ENCODE results near the gene UNC5C. TPM values are rescaled to one million over a fixed set of nuclear protein-coding genes. Genes with fewer than 3 reads are reported as not detected.
A peak's percentile ranks its signal among the peaks of the same experiment; 100 is the strongest.

Gene UNC5C
- total and polyA plus RNA-seq, 8 donors = 0.13 to 14.3 (median 2.0) TPM

DNA sequence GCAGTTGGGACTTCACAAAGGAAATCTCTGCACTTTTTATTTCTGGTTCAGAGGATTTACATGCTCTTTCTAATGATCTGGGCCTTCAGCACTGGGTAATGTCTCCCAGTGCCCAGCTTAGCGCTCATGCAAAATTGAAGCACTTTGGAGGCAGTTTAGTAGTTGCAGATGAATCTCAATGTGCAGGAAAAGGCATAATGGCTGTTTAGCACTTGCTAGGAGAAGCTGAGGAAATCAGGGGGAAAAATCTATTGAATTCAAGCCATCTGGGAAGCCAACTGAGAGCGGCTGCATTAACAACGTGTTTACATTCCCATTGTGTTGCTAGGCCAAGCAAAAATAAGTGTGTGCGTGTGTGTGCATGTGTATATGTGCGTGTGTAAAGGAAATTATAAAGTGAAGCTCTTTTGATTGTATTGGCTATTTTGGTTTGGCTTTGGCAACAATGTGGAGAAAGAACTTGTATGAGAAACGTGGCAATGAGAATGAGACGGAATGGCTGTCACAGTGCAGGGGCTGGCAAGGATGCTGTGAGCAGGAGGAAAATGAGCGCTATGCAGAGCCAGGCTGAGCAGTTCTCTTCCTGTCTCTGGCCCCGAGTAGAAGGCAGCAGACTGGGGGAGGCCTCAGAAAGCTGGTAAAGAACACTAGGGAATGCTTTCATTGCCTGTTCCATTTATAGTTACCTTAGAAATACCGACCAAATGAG, 231.5 kb downstream of the UNC5C start:
- 56 to 72% (median 70%) methylated on average over 10 of the region's 10 CpGs for WGBS, 5 donors
- Histone ChIP-seq H3K4me3 (no peak overlapping the region), H3K4me1 (peaks cover 0 to 9% (median 0%) of the 10 kb centered on the region in 4 donors), H3K27me3 (no peaks in the 10 kb centered on the region), H3K36me3 (no peaks in the 10 kb centered on the region), H3K9me3 (no peaks in the 10 kb centered on the region), H3K27ac (no peak overlapping the region)
- no peak for TF ChIP-seq POLR2AphosphoS5 (IDR thresholded peaks at IDR 0.05)
- TF ChIP-seq, protein P1, sequence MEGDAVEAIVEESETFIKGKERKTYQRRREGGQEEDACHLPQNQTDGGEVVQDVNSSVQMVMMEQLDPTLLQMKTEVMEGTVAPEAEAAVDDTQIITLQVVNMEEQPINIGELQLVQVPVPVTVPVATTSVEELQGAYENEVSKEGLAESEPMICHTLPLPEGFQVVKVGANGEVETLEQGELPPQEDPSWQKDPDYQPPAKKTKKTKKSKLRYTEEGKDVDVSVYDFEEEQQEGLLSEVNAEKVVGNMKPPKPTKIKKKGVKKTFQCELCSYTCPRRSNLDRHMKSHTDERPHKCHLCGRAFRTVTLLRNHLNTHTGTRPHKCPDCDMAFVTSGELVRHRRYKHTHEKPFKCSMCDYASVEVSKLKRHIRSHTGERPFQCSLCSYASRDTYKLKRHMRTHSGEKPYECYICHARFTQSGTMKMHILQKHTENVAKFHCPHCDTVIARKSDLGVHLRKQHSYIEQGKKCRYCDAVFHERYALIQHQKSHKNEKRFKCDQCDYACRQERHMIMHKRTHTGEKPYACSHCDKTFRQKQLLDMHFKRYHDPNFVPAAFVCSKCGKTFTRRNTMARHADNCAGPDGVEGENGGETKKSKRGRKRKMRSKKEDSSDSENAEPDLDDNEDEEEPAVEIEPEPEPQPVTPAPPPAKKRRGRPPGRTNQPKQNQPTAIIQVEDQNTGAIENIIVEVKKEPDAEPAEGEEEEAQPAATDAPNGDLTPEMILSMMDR (IDR thresholded peaks at IDR 0.05) = no peak
- intact Hi-C loops (cut with DNase I; ENCODE audit: low total_unique reads) = no loop called here
- peak in 1 of 2 donors; percentile 20 for DNase-seq

DNA sequence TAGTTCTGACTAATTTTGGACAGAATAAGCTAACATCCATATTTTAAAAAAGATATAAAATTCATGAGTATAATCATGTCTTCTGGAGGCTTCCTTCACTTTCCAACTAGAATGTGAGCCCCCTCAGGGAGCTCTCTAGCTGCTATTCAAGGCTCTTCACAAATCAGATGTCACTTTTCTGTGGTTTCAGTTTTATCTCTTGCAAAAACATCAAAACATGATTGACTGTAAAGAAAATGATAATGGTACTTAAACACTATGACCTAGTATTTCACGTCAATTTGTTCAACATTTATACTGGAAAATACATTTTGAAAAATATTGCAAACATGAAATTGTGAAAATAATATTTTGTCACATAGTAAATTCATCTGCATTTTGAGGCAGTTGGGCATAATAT, 234.2 kb downstream of the UNC5C start:
- Histone ChIP-seq H3K4me3 (no peak overlapping the region), H3K4me1 (peaks cover 0 to 9% (median 0%) of the 10 kb centered on the region in 4 donors), H3K36me3 (no peaks in the 10 kb centered on the region), H3K27me3 (no peaks in the 10 kb centered on the region), H3K9me3 (no peaks in the 10 kb centered on the region), H3K27ac (no peak overlapping the region)
- intact Hi-C loops (cut with DNase I; ENCODE audit: low total_unique reads) = no loop called here
- WGBS, 5 donors = 83 to 89% (median 85%) methylated on average over 1 of the region's 1 CpG
- no peak for DNase-seq
- no peak for TF ChIP-seq EP300 (IDR thresholded peaks at IDR 0.05)
- TF ChIP-seq POLR2AphosphoS5 (IDR thresholded peaks at IDR 0.05) = no peak
- TF ChIP-seq POLR2A (IDR thresholded peaks at IDR 0.05) = no peak
- TF ChIP-seq, protein P1 (IDR thresholded peaks at IDR 0.05) = no peak

DNA sequence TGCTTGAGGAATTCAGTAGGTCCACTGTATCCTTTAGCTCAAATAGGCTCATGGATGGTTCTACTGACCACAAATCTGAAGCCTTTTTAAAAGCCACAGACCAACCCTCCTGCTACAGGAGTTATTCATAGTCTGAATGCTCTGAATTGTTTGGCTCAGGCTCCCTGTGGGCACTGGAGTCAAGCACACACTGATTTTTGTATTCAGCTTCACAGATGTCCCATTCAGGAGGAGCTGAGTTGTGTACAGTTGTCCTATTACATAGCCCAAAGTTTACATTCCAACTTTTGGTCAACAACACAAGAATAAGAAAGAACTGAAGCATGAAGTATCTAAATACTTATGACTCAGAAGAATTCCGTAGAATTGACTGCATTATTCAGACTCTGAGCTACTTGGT, 243.9 kb downstream of the UNC5C start:
- TF ChIP-seq, protein P1 (IDR thresholded peaks at IDR 0.05) = no peak
- no peak for TF ChIP-seq POLR2A (IDR thresholded peaks at IDR 0.05)
- TF ChIP-seq EP300 (IDR thresholded peaks at IDR 0.05) = no peak
- no peak for TF ChIP-seq POLR2AphosphoS5 (IDR thresholded peaks at IDR 0.05)
- intact Hi-C loops (cut with DNase I; ENCODE audit: low total_unique reads) = no loop called here
- Histone ChIP-seq H3K4me1 (no peaks in the 10 kb centered on the region), H3K27me3 (no peaks in the 10 kb centered on the region), H3K36me3 (no peaks in the 10 kb centered on the region), H3K27ac (no peak overlapping the region), H3K9me3 (no peaks in the 10 kb centered on the region), H3K4me3 (no peak overlapping the region)
- WGBS, 5 donors = 26 to 66% (median 47%) methylated on average over 1 of the region's 1 CpG
- no peak for DNase-seq

DNA sequence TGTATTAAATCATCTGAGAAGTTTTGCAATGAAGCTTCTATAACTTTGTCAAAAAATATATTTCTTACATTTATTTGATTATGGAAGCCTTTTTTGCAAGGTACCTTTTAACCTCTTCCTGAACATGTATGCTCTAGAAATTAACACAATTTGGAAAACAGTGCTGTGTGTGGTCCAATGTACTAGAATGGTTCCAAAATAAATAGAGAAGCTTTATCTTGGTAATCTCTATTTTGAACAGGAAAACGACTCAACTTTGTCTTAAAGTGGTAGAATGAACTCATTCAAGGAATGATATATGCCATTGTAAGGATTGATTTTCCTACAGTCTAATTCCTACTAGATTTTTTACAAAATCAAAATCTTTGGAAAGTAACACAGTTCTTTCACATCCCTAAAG, 248.5 kb downstream of the UNC5C start:
- H3K27ac ChIP-seq = no peak overlapping the region
- intact Hi-C loops (cut with DNase I; ENCODE audit: low total_unique reads) = no loop called here
- WGBS, 5 donors = 16 to 40% (median 19%) methylated on average over 1 of the region's 1 CpG
- H3K9me3 ChIP-seq = peaks cover 0 to 7% (median 0%) of the 10 kb centered on the region in 4 donors
- H3K27me3 ChIP-seq = no peaks in the 10 kb centered on the region
- no peaks in the 10 kb centered on the region for H3K36me3 ChIP-seq
- TF ChIP-seq EP300 (IDR thresholded peaks at IDR 0.05) (no peak), POLR2AphosphoS5 (IDR thresholded peaks at IDR 0.05) (no peak), POLR2A (IDR thresholded peaks at IDR 0.05) (no peak)
- TF ChIP-seq, protein P1 (IDR thresholded peaks at IDR 0.05) = no peak
- H3K4me3 ChIP-seq = no peak overlapping the region
- no peak for DNase-seq
- no peaks in the 10 kb centered on the region for H3K4me1 ChIP-seq
